ENCODE data around the gene SPO11.
A peak's percentile ranks its signal among the peaks of the same experiment; 100 is the strongest.
"Not testable (repeated sequence)": the region's sequence is repeated elsewhere in the genome, so short reads cannot be mapped to it uniquely, and the experiment has no call there.

The SPO11 gene

GRCh38 chr20:57346477-57346876 lies 16.9 kb downstream of the SPO11 start:
- TF ChIP-seq CTCF (IDR thresholded peaks at IDR 0.05; ENCODE audit: borderline replicate concordance, control extremely low read depth, extremely low read depth, insufficient read depth, missing control alignments) = peak; percentile 67
- peak; percentile 51 for DNase-seq (ENCODE audit: low spot score)
- in situ Hi-C loops (cut with MboI; ENCODE audit: low sequenced_read_pairs, unreplicated experiment) = no loop called here

- TF ChIP-seq CTCF (IDR thresholded peaks at IDR 0.05; ENCODE audit: borderline replicate concordance, control extremely low read depth, extremely low read depth, insufficient read depth, missing control alignments) = no peak
- DNase-seq (ENCODE audit: low spot score) = no peak
- in situ Hi-C loops (cut with MboI; ENCODE audit: low sequenced_read_pairs, unreplicated experiment) = no loop called here
Measured at GRCh38 chr20:57347393-57347792, 17.8 kb downstream of the SPO11 start.

- DNase-seq (ENCODE audit: low spot score); in situ Hi-C loops (cut with MboI; ENCODE audit: low sequenced_read_pairs, unreplicated experiment): not testable (repeated sequence)
Measured at GRCh38 chr20:57348200-57348921, 18.8 kb downstream of the SPO11 start.

- DNase-seq (ENCODE audit: low spot score); in situ Hi-C loops (cut with MboI; ENCODE audit: low sequenced_read_pairs, unreplicated experiment): not testable (repeated sequence)
Measured at GRCh38 chr20:57348922-57349574, 19.4 kb downstream of the SPO11 start.

GRCh38 chr20:57350081-57350710 lies 20.6 kb downstream of the SPO11 start:
- in situ Hi-C loops (cut with MboI; ENCODE audit: low sequenced_read_pairs, unreplicated experiment) = no loop called here
- DNase-seq (ENCODE audit: low spot score) = no peak
- TF ChIP-seq CTCF (IDR thresholded peaks at IDR 0.05; ENCODE audit: borderline replicate concordance, control extremely low read depth, extremely low read depth, insufficient read depth, missing control alignments) = no peak

- in situ Hi-C loops (cut with MboI; ENCODE audit: low sequenced_read_pairs, unreplicated experiment) = not testable (repeated sequence)
Measured at GRCh38 chr20:57350726-57351041, 21.1 kb downstream of the SPO11 start.

GRCh38 chr20:57351042-57351783 lies 21.6 kb downstream of the SPO11 start, which contains the start of gene RAE1:
TSS of gene RAE1 (plus strand) at chr20:57351255. CDS start at chr20:57354039, 2,784 bp downstream.
- in situ Hi-C loops (cut with MboI; ENCODE audit: low sequenced_read_pairs, unreplicated experiment) = no loop called here
- no peak for TF ChIP-seq CTCF (IDR thresholded peaks at IDR 0.05; ENCODE audit: borderline replicate concordance, control extremely low read depth, extremely low read depth, insufficient read depth, missing control alignments)

More at GRCh38 chr20:57350726-57351041, 21.1 kb downstream of the SPO11 start:
- DNase-seq (ENCODE audit: low spot score) = not testable (repeated sequence)

GRCh38 chr20:57352305-57352704 lies 22.7 kb downstream of the SPO11 start:
- DNase-seq (ENCODE audit: low spot score) = no peak
- TF ChIP-seq CTCF (IDR thresholded peaks at IDR 0.05; ENCODE audit: borderline replicate concordance, control extremely low read depth, extremely low read depth, insufficient read depth, missing control alignments) = no peak
- in situ Hi-C loops (cut with MboI; ENCODE audit: low sequenced_read_pairs, unreplicated experiment) = no loop called here

More at GRCh38 chr20:57351042-57351783, 21.6 kb downstream of the SPO11 start, which contains the start of gene RAE1:
- peak; percentile 90 for DNase-seq (ENCODE audit: low spot score)
